Fibroblast of villous mesenchyme (primary cell): ENCODE measurements around the gene XRCC5. TPM values are rescaled to one million over a fixed set of nuclear protein-coding genes. Genes with fewer than 3 reads are reported as not detected.

Experiments used
- DNase-seq: peaks from one replicate; pipeline ENCODE4 v3.0.0-alpha.2; 2010; ENCODE audit warnings: low read depth
- H3K4me3 ChIP-seq: 2 replicates; pipeline ENCODE4 v1.5.1; 2011; ENCODE audit warnings: low read depth, mild to moderate bottlenecking, low read length
- total RNA-seq: library from RNA; depleted of rRNA; stranded (reverse); fragments of >200 nt; gene quantifications from 2 replicates; pipeline ENCODE4 v1.2.3, GENCODE V29; 2012
- TF ChIP-seq, protein P1 (sequence below): IDR thresholded peaks from 2 replicates; pipeline ENCODE4 v1.5.1; 2012; ENCODE audit warnings: low read depth, mild to moderate bottlenecking, low read length; ENCODE audit not compliant: insufficient read depth

XRCC5 gene
- total RNA-seq, 1 donor, result 278 TPM

DNA sequence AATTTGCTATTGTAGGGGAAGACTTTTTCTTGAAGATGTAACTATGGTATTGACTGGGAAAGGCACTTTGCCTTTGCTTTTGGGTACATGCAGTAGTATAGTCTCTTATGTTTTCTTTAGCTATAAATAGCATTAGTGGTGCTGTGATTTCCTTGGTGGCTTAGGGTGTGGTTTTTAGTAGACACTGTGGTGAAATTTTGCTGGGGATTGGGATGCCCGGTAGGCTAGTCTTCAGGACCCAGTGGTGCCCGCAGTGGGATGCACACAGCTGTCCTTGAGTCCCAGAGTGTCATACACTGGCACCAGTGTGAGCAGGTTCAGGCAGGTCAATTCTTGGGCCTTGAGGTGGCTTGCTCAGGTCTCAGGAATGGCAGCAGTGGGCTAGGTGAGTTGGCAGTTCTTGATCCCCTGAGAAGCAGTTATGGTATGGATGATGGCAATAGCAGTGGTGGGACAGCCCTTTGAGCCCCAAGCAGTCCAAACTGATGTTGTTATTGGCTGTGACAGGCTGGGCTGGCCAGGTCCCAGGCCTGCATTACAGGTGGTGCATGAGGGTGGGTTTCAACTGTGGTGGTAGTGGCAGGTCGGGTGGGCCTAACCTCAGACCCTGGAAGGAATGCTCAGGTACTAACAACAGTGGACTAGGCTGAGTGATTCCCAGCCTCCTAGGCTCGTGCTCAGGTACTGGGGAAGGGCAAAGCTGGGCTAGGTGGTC lies 124.3 kb downstream of the XRCC5 start:
- H3K4me3 ChIP-seq, result no peak overlapping the region
- no peak for DNase-seq
- TF ChIP-seq, protein P1, sequence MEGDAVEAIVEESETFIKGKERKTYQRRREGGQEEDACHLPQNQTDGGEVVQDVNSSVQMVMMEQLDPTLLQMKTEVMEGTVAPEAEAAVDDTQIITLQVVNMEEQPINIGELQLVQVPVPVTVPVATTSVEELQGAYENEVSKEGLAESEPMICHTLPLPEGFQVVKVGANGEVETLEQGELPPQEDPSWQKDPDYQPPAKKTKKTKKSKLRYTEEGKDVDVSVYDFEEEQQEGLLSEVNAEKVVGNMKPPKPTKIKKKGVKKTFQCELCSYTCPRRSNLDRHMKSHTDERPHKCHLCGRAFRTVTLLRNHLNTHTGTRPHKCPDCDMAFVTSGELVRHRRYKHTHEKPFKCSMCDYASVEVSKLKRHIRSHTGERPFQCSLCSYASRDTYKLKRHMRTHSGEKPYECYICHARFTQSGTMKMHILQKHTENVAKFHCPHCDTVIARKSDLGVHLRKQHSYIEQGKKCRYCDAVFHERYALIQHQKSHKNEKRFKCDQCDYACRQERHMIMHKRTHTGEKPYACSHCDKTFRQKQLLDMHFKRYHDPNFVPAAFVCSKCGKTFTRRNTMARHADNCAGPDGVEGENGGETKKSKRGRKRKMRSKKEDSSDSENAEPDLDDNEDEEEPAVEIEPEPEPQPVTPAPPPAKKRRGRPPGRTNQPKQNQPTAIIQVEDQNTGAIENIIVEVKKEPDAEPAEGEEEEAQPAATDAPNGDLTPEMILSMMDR, result no peak

DNA sequence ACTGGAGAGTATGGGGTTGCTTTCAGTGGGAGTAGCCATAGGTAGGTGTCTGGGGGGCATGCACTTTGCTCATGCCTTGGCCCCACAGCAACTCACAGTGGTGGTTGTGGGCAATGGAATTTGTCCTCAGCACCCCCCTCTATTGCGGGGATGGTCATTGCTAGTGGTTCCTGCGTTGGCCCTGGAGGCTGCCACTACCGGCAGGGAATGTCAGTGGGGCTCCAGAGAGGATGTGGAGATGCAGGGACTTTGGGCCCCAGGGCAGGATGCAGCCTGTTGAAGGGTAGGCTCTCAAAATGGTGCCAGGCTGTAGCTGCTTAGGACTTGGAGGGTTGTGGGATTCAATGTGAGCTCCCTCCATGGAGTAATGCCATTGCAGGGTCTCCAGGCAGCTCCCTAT lies 125.0 kb downstream of the XRCC5 start:
- H3K4me3 ChIP-seq, result no peak overlapping the region
- TF ChIP-seq, protein P1, result no peak
- no peak for DNase-seq

DNA sequence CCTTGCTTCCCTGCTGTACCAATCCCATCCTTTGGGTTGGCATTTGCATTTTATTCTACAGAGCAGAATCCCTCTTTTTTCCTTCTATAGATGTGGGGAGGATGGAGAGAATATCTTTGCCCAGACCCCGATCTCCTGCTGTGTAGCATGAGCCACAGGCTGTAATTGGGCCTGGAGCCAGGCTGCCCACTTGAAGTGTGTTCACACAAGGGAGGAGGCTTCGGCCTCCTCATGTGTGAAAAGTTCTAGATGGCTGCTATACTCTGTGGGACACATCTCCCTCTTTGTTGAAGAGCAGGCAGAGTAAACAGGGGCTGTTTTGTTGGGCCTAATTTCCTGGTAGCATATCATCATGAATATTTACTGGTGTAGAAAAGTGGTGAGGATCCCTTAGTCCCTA lies 126.3 kb downstream of the XRCC5 start:
- TF ChIP-seq, protein P1, result no peak
- H3K4me3 ChIP-seq, result no peak overlapping the region
- no peak for DNase-seq

DNA sequence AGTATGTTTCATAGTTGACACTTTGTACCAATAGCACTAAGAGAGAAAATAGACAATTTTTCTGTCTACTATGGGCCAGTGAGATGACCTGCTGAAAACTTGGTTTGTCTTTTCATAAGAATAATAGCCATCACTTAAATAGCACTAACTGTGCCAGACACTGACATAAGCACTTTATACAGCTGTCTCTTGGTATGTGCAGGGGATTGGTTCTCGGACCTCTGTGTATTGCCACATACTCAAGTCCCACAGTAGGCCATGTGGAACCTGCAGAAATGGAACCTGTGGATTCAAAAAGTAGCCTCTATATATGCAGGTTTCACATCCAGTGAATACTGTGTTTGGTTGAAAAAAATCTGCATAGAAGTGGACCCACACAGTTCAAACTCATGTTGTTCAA lies 126.7 kb downstream of the XRCC5 start:
- no peak for DNase-seq
- TF ChIP-seq, protein P1, result no peak
- H3K4me3 ChIP-seq, result no peak overlapping the region

DNA sequence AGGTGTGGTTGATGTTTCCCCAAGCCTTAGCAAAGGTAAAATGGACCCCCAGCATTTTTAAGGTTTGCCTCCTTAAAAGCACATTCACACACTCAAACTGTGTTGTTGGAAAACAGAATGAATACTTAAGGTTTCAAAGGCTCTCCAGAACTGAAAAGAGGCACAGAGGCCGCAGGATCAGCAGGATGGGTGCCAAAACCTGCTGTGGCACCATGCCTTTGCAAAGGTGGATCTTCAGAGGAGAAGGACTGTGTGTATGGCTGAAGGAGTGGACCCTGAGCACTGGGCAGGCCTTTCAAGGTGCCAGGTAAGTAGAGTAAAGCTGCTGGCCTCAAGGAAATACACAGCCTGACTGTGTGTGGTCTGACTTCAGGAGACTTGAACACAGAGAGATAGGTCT lies 127.3 kb downstream of the XRCC5 start:
- H3K4me3 ChIP-seq, result no peak overlapping the region
- no peak for DNase-seq
- TF ChIP-seq, protein P1, result no peak

DNA sequence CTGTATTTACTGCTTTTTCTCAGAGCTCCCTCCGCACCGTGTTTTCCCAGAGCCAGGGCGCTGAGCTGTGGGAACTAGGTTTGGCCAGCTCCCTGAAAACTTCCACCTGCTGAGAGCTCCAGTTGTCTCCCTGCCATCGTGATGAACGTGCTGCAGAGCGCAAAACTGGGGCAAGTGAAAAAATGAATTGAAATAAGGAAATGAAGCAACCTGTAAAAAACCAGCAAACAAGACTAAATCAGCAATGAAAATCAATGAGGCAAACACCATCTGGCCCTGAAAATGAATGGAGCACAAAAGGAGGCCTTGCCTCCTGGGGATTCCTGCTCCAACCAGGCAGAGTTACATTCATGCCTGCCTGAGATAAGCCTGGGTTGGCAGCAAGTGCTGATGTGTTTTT lies 133.2 kb downstream of the XRCC5 start:
- DNase-seq, result no peak
- no peak overlapping the region for H3K4me3 ChIP-seq
- TF ChIP-seq, protein P1, result no peak

DNA sequence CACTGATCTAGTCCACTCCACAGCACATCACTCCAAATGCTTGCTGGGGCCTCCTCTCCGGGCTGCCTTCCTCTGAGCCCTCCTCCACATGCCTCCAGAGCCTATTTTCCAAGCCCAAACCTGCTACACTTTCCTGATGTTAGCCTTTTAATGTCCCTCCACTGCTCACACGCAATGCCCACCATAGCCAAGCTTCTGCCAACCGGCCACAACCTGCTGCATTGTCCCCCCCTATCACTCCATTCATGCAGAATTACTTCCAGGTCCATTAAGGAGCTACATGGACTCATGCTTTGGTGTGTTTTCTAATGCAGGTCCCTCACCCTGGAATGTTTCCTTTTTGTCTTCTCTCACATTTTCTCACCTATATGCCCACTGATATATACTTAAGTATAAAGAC lies 133.9 kb downstream of the XRCC5 start:
- no peak overlapping the region for H3K4me3 ChIP-seq
- TF ChIP-seq, protein P1, result no peak
- DNase-seq, result no peak
